ENCODE data around the gene GINS1.

DNA sequence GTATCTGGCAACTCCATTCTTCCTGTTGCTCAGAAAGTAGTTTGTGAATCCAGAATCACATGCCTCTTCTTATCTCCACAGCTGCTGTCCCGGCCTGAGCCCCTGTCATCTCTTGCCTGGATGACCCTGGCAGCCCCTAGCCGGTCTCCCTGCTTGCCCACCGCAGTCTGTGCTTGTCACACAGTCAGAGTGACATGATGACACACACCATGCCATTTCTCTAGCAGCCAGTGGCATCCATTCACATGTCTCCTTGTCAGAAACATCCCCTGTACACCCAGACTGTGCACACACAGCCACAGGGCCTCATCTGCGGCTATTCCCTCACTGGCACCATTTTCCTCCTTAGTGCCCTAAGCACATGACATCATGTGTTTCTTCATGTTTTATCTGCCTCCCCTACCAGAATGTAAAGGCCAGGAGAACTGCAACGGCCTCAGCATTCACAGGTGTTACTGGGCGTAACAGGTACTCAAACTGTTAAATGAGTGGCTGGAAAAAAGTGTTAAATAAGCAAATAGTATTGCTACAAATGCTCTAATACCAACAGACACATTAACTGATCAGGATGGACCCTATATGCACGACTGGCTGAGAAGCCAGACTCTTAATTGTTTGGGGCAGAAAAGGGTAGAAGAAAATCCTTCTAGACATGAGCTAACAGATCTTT is 26.4 kb upstream of the GINS1 start:
- TF ChIP-seq EZH2phosphoT487 (IDR thresholded peaks at IDR 0.05; ENCODE audit: borderline replicate concordance) (no peak), POLR2AphosphoS5 (IDR thresholded peaks at IDR 0.05; ENCODE audit: low read depth, low read length) (no peak), SP1 (IDR thresholded peaks at IDR 0.05; ENCODE audit: low read depth) (no peak), POLR2A (IDR thresholded peaks at IDR 0.05; ENCODE audit: borderline replicate concordance, extremely low read depth, insufficient read depth, insufficient read length) (no peak), CEBPB (IDR thresholded peaks at IDR 0.05; ENCODE audit: low read depth) (no peak), TCF7L2 (IDR thresholded peaks at IDR 0.05; ENCODE audit: borderline replicate concordance, extremely low read depth, insufficient read depth, insufficient read length) (no peak), EZH2 (IDR thresholded peaks at IDR 0.05) (no peak), RAD21 (IDR thresholded peaks at IDR 0.05; ENCODE audit: low read depth) (no peak), ATF3 (IDR thresholded peaks at IDR 0.05) (no peak), ZNF274 (IDR thresholded peaks at IDR 0.05; ENCODE audit: low read depth, low read length) (no peak), ELF1 (IDR thresholded peaks at IDR 0.05; ENCODE audit: borderline replicate concordance, low read depth) (no peak)
- TF ChIP-seq, protein P1, sequence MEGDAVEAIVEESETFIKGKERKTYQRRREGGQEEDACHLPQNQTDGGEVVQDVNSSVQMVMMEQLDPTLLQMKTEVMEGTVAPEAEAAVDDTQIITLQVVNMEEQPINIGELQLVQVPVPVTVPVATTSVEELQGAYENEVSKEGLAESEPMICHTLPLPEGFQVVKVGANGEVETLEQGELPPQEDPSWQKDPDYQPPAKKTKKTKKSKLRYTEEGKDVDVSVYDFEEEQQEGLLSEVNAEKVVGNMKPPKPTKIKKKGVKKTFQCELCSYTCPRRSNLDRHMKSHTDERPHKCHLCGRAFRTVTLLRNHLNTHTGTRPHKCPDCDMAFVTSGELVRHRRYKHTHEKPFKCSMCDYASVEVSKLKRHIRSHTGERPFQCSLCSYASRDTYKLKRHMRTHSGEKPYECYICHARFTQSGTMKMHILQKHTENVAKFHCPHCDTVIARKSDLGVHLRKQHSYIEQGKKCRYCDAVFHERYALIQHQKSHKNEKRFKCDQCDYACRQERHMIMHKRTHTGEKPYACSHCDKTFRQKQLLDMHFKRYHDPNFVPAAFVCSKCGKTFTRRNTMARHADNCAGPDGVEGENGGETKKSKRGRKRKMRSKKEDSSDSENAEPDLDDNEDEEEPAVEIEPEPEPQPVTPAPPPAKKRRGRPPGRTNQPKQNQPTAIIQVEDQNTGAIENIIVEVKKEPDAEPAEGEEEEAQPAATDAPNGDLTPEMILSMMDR (IDR thresholded peaks at IDR 0.05 in 2 of 3, conservative IDR thresholded peaks at IDR 0.05 in 1 of 3; ENCODE audit: borderline replicate concordance in 1 of 3, insufficient read depth in 1 of 3, low read depth in 2 of 3, low read length in 2 of 3): no peak
- TF ChIP-seq, protein P2, sequence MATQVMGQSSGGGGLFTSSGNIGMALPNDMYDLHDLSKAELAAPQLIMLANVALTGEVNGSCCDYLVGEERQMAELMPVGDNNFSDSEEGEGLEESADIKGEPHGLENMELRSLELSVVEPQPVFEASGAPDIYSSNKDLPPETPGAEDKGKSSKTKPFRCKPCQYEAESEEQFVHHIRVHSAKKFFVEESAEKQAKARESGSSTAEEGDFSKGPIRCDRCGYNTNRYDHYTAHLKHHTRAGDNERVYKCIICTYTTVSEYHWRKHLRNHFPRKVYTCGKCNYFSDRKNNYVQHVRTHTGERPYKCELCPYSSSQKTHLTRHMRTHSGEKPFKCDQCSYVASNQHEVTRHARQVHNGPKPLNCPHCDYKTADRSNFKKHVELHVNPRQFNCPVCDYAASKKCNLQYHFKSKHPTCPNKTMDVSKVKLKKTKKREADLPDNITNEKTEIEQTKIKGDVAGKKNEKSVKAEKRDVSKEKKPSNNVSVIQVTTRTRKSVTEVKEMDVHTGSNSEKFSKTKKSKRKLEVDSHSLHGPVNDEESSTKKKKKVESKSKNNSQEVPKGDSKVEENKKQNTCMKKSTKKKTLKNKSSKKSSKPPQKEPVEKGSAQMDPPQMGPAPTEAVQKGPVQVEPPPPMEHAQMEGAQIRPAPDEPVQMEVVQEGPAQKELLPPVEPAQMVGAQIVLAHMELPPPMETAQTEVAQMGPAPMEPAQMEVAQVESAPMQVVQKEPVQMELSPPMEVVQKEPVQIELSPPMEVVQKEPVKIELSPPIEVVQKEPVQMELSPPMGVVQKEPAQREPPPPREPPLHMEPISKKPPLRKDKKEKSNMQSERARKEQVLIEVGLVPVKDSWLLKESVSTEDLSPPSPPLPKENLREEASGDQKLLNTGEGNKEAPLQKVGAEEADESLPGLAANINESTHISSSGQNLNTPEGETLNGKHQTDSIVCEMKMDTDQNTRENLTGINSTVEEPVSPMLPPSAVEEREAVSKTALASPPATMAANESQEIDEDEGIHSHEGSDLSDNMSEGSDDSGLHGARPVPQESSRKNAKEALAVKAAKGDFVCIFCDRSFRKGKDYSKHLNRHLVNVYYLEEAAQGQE (IDR thresholded peaks at IDR 0.05; ENCODE audit: low read depth): no peak
- TF ChIP-seq, protein P3, sequence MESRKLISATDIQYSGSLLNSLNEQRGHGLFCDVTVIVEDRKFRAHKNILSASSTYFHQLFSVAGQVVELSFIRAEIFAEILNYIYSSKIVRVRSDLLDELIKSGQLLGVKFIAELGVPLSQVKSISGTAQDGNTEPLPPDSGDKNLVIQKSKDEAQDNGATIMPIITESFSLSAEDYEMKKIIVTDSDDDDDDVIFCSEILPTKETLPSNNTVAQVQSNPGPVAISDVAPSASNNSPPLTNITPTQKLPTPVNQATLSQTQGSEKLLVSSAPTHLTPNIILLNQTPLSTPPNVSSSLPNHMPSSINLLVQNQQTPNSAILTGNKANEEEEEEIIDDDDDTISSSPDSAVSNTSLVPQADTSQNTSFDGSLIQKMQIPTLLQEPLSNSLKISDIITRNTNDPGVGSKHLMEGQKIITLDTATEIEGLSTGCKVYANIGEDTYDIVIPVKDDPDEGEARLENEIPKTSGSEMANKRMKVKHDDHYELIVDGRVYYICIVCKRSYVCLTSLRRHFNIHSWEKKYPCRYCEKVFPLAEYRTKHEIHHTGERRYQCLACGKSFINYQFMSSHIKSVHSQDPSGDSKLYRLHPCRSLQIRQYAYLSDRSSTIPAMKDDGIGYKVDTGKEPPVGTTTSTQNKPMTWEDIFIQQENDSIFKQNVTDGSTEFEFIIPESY (IDR thresholded peaks at IDR 0.05; ENCODE audit: extremely low read depth, insufficient replicate concordance, low read length): no peak

All from HCT116 (cell line).